ENCODE data around the gene ACER1. TPM values are rescaled to one million over a fixed set of nuclear protein-coding genes. Genes with fewer than 3 reads are reported as not detected.

The ACER1 gene
- total RNA-seq, 1 donor from 2014 or later, result not detected

DNA sequence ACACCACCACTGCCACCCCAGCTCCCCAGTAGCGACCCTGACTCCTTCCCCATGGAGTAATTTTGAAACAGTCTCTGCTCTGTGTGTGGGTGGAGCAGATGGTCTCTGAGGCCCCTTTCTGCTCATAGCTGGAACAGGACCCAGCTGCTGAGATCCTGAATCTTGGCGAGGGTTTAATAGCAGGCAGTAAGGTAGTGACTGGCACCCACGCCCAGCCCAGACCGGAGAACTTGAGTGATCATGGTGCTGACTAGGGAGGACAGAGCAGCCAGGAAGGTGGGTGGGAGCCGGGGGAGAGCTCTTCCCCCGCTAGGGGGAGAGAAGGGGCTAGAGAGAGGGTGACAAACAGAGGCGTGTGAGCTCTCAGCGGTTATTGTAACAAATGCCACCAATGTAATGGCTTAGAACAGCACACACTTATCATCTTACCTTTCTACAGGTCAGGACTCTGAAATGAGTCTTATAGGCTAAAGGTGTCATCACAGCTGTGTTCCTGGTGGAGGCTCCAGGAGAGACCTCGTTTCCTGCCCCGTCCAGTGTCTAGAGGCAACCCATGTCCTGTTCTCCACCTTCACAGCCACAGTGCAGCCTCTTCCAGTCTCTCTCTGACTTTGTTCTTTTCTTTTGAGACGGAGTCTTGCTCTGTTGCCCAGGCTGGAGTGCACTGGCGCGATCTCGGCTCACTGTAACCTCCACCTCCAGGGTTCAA, 7.2 kb upstream of the ACER1 start:
- H3K27ac Mint-ChIP-seq (ENCODE audit: unreplicated experiment), result no peak overlapping the region

DNA sequence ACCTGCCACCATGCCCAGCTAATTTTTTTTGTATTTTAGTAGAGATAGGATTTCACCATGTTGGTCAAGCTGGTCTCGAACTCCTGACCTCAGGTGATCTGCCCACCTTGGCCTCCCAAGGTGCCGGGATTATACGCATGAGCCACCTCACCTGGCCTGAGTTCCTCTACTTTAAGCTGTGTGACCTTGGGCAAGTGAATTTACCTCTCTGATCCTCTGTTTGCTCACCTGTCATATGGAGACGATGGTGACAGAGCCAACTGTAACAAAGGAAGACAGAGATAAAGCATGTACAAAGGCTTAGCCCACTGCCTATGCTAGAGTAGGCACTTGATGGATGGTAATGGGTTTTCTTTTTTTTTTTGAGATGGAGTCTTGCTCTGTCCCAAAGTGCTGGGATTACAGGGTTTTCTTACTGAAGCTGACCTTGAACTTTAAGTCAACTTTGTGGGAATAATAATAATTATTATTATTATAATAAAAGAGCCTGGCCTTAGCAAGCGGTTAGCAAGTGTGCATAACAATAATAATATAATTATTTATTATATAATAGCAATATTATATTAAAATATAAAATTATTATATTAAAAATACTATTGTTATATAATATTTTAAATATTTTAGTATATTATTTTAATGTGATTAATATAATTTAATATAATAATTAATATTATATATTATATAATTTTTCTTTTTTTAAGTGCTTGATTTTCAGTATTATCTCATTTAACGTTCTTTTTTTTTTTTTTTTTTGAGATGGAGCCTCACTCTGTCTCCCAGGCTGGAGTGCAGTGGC, 1.3 kb upstream of the ACER1 start:
- H3K4me3 Mint-ChIP-seq (ENCODE audit: unreplicated experiment), result no peak overlapping the region
- TF ChIP-seq, protein P1, sequence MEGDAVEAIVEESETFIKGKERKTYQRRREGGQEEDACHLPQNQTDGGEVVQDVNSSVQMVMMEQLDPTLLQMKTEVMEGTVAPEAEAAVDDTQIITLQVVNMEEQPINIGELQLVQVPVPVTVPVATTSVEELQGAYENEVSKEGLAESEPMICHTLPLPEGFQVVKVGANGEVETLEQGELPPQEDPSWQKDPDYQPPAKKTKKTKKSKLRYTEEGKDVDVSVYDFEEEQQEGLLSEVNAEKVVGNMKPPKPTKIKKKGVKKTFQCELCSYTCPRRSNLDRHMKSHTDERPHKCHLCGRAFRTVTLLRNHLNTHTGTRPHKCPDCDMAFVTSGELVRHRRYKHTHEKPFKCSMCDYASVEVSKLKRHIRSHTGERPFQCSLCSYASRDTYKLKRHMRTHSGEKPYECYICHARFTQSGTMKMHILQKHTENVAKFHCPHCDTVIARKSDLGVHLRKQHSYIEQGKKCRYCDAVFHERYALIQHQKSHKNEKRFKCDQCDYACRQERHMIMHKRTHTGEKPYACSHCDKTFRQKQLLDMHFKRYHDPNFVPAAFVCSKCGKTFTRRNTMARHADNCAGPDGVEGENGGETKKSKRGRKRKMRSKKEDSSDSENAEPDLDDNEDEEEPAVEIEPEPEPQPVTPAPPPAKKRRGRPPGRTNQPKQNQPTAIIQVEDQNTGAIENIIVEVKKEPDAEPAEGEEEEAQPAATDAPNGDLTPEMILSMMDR (IDR thresholded peaks at IDR 0.05), result no peak

More for the DNA sequence above, 7.2 kb upstream of the ACER1 start:
- Mint-ChIP-seq H3K9me3 (ENCODE audit: low read depth) (no peaks in the 10 kb centered on the region), H3K4me1 (ENCODE audit: low read depth) (no peaks in the 10 kb centered on the region), H3K27me3 (ENCODE audit: low read depth) (peaks cover 3% of the 10 kb centered on the region), H3K36me3 (ENCODE audit: low read depth) (no peaks in the 10 kb centered on the region), H3K4me3 (ENCODE audit: unreplicated experiment) (no peak overlapping the region)
- no peak for DNase-seq (ENCODE audit: low spot score)
- TF ChIP-seq, protein P1 (IDR thresholded peaks at IDR 0.05), result no peak

DNA sequence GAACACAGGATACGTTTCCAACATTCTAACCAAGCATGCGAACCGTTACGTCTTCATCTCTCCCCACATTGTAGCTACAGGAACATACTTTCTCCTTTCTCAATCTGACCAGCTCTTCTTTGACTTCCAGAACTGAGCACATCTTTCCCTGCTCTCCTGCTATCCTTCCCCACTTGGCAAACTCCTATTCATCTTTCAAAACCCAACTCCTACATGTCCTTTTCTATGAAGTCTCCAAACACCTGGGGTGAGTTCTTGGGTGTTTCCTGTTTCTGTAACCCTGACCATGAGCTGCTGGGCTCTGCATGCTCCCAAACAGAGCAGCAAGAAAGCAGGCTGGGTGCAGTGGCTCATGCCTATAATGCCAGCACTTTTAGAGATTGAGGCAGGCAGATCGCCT, 6.6 kb downstream of the ACER1 start:
- Mint-ChIP-seq H3K27me3 (ENCODE audit: low read depth) (peaks cover 23% of the 10 kb centered on the region), H3K36me3 (ENCODE audit: low read depth) (peaks cover 2% of the 10 kb centered on the region), H3K4me3 (ENCODE audit: unreplicated experiment) (no peak overlapping the region), H3K9me3 (ENCODE audit: low read depth) (peaks cover 2% of the 10 kb centered on the region), H3K27ac (ENCODE audit: unreplicated experiment) (no peak overlapping the region), H3K4me1 (ENCODE audit: low read depth) (no peaks in the 10 kb centered on the region)
- DNase-seq (ENCODE audit: low spot score), result no peak
- TF ChIP-seq, protein P1 (IDR thresholded peaks at IDR 0.05), result no peak

More for the DNA sequence above, 1.3 kb upstream of the ACER1 start:
- H3K27me3 Mint-ChIP-seq (ENCODE audit: low read depth), result peaks cover 3% of the 10 kb centered on the region
- no peaks in the 10 kb centered on the region for H3K36me3 Mint-ChIP-seq (ENCODE audit: low read depth)
- H3K27ac Mint-ChIP-seq (ENCODE audit: unreplicated experiment), result no peak overlapping the region
- H3K9me3 Mint-ChIP-seq (ENCODE audit: low read depth), result no peaks in the 10 kb centered on the region
- no peaks in the 10 kb centered on the region for H3K4me1 Mint-ChIP-seq (ENCODE audit: low read depth)
- DNase-seq (ENCODE audit: low spot score), result no peak

DNA sequence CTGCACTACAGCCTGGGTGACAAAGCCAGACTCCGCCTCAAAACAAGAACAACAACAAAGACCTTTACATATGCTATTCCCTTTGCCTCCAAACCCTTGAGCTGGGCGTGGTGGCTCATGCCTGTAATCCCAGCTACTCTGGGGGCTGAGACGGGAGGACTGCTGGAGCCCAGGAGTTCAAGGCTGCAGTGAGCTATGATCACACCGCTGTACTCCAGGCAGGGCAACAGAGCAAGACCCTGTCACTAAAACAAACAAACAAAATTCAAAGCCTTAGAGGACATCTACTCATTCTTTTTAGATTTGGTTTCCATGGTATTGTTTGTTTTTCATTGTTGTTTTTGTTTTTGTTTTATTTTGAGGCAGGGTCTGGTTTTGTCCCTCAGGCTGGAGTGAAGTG, 7.8 kb downstream of the ACER1 start:
- peaks cover 2% of the 10 kb centered on the region for H3K9me3 Mint-ChIP-seq (ENCODE audit: low read depth)
- no peak overlapping the region for H3K4me3 Mint-ChIP-seq (ENCODE audit: unreplicated experiment)
- TF ChIP-seq, protein P1 (IDR thresholded peaks at IDR 0.05), result no peak
- no peaks in the 10 kb centered on the region for H3K4me1 Mint-ChIP-seq (ENCODE audit: low read depth)
- DNase-seq (ENCODE audit: low spot score), result no peak
- H3K27me3 Mint-ChIP-seq (ENCODE audit: low read depth), result peaks cover 27% of the 10 kb centered on the region
- H3K27ac Mint-ChIP-seq (ENCODE audit: unreplicated experiment), result no peak overlapping the region
- H3K36me3 Mint-ChIP-seq (ENCODE audit: low read depth), result peaks cover 2% of the 10 kb centered on the region

DNA sequence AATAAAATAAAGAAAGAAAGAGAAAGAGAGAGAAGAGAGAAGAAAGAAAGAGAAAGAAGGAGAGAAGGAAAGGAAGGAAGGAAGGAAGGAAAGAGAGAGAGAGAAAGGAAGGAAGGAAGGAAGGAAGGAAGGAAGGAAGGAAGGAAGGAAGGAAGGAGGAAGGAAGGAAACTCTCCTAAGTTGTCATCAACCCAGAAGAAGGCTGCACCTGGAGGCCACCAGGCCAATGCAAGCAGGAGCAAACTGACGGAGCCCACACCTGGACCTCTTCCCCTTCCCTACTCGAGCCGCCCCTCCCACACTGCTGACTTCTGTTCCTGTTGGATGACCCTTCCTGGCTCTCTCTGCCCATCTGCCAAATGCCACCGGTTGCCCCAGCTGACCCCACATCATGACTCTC, 8.7 kb downstream of the ACER1 start:
- peaks cover 24% of the 10 kb centered on the region for H3K27me3 Mint-ChIP-seq (ENCODE audit: low read depth)
- H3K36me3 Mint-ChIP-seq (ENCODE audit: low read depth), result peaks cover 2% of the 10 kb centered on the region
- TF ChIP-seq, protein P1 (IDR thresholded peaks at IDR 0.05), result no peak
- no peak overlapping the region for H3K4me3 Mint-ChIP-seq (ENCODE audit: unreplicated experiment)
- no peaks in the 10 kb centered on the region for H3K4me1 Mint-ChIP-seq (ENCODE audit: low read depth)
- no peak overlapping the region for H3K27ac Mint-ChIP-seq (ENCODE audit: unreplicated experiment)
- no peak for DNase-seq (ENCODE audit: low spot score)
- H3K9me3 Mint-ChIP-seq (ENCODE audit: low read depth), result peaks cover 2% of the 10 kb centered on the region
